ENCODE measurements around the gene GPC1.

GPC1 gene

DNA sequence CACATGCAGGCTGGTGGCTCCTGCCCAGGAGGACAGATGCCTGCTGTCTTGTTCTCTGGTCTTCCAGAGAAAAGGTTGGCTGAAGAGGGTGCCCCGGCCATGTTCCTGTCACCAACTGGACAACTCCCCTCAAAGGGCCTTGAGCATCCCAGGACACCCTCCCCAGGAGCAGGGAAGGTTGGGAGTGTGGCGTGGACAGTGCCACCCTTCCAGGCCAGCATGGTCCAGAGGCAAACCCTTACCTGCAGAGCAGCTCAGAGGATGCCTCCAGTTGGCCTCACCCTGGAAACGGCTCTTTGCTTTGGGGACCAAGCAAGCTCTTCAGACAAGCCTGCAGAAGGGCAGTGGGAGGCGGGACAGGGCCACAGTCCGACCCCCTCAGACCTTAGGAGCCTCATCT, 4.9 kb upstream of the GPC1 start:
- DNase-seq (ENCODE audit: low read depth), result no peak

GRCh38 chr2:240431271-240431660, 4.2 kb upstream of the GPC1 start:
- no peak for DNase-seq (ENCODE audit: low read depth)

DNA sequence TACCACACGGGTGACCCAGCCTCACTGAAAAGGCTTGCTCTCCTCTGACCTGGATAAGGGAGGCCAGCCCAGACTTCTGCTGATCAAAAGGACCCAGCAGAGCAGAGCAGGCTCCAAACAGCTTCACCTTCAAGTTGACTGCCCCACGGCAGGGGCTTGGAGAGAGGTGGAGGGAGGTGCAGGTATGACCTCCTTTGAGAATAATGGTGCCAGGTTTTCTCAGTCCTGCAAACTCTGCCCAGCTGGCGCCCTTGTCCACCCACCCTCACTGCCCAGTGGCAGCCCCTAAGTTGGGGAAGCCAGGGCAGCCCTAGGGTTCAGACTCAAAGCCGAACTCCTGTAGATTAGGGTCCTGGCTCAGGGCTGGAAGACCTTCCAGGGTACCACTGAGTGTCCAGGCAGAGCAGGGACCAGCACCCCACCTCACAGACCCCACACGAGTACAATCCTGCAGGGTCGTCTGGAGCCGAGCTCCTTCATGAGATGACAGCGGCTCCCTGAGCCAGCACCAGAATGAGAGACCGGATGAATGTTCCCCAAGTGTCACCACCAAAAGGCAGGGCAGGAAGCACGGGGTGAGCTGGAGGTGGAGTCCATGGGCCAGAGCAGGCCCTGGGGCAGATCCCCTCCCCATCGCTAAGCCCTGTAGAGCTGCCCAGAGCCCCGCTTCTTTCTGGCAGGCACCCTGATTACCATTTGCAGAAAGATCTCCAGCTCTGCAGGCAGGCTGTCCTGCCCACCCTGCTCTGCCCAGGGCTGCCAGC, 3.6 kb upstream of the GPC1 start:
- DNase-seq (ENCODE audit: low read depth), result no peak

GRCh38 chr2:240432430-240432819, 3.0 kb upstream of the GPC1 start:
- DNase-seq (ENCODE audit: low read depth), result no peak

GRCh38 chr2:240432820-240433801, 2.4 kb upstream of the GPC1 start:
- no peak for DNase-seq (ENCODE audit: low read depth)

DNA sequence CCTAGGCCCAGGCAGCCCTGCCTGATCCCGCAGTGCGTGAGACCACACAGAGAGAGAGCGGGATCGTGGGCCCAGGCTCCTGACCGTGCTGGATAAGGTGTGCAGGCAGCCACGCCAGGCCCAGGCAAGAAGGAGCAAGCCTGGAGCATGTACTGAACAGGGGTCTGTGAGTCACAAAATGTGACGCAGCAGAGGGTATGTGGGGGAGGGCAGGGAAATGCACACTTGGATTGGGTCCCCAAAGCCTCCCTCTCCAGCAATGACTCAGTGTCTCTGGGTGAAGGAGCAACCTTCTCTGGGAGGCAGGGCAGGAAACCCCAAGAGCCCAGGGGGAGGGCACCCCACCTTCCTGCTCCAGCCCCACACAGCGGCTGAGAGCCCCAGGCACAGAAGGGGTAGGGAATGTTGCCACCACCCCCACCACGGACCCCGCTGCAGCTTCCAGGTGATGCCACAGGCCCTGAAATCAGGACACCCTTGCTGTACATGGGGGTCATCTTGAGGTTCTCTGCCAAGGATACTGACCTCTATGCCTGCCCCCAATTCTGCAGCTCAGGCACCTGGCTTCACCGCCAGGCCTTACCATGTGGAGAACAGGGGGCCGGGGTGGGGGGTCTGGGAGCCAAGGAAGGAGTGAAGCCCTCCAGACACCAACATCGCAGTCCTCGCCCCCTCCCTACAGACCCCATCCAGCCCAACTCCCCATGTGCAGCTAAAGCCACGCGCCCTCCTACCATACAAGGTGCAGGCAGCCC, 1.3 kb upstream of the GPC1 start:
- peak; percentile 97 for DNase-seq (ENCODE audit: low read depth)

GRCh38 chr2:240434728-240435456, 571 bp upstream of the GPC1 start:
- peak; percentile 92 for DNase-seq (ENCODE audit: low read depth)

GRCh38 chr2:240435948-240436682, 652 bp downstream of the GPC1 start:
- no peak for DNase-seq (ENCODE audit: low read depth)

- peak; percentile 41 for DNase-seq (ENCODE audit: low read depth)
These were observed 1.5 kb downstream of the GPC1 start for GRCh38 chr2:240436683-240437550.

DNA sequence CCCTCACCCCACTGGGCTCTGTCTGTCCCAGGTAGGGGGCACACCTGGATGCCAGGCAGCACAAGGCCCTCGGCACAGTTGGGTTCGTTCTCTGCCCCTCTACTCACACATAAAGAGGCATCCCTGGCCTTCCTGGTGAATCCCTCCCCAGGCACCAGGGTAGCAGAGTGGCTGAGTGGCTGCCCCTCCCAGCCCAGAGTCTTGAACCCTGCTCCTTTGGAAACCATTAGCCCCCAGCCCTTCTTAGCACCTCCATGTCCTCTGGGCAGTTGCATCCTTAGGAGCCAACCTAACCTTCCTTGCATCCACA, 2.0 kb downstream of the GPC1 start:
- DNase-seq (ENCODE audit: low read depth), result no peak

DNA sequence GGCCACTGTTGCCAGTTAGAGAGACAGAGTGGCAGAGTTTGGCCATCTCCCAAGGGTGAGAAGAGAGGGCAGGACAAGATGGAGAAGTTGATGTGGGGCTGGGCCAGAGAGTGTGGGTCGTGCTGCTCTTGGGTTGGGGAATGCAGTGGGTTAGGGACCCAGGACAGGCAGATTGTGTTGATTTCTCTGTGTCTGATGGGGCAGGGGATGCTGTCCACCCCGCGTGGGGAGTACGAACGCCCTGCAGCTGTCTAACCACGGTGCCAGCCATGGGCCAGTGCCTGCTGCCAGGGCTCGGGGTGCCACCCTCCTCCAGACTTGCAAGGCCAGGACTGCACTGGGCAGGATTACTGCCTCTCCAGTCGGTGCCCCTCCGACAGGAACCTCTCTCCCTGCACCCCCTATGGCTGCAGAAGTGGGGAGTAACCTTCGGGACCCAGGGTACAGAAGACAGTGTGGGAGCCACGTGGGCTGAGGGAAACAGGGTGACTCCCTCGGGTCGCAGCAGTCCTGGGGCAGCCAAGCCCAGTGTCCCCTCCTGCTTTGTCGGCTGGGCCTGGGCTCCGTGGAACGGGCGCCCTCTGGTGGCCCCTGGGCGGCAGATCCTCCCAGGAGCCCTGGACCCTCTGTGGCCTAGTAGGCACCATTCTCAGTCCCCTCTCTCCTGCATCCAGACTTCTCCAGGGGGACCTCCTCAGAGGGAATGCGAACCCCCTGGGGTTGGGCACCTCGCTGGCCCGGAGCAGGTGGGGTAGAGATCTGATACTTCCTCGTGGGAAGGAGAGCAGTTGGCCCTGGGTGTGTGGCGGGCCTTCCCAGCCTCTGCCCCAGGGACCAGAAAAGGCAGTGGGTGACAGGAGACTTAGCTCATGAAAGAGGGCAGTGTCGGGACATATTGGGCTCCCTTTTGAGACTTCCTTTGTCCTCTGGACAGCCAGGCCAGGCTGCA, 2.7 kb downstream of the GPC1 start:
- peak; percentile 75 for DNase-seq (ENCODE audit: low read depth)

- no peak for DNase-seq (ENCODE audit: low read depth)
These were observed 3.6 kb downstream of the GPC1 start for GRCh38 chr2:240438810-240439697.

- DNase-seq (ENCODE audit: low read depth), result no peak
These were observed 4.3 kb downstream of the GPC1 start for GRCh38 chr2:240439698-240440151.

GRCh38 chr2:240440251-240440650, 4.8 kb downstream of the GPC1 start:
- no peak for DNase-seq (ENCODE audit: low read depth)

GRCh38 chr2:240440704-240441320, 5.3 kb downstream of the GPC1 start:
- DNase-seq (ENCODE audit: low read depth), result no peak

- DNase-seq (ENCODE audit: low read depth), result no peak
These were observed 6.0 kb downstream of the GPC1 start for GRCh38 chr2:240441326-240441992.

- no peak for DNase-seq (ENCODE audit: low read depth)
These were observed 6.5 kb downstream of the GPC1 start for GRCh38 chr2:240441993-240442411.
